Measurements from ENCODE around the gene XRN2.

GRCh38 chr20:21323640-21324039, 20.5 kb downstream of the XRN2 start:
- TF ChIP-seq CTCF (IDR thresholded peaks at IDR 0.05) = no peak
- TF ChIP-seq POLR2A (IDR thresholded peaks at IDR 0.05) = no peak

Data from adrenal gland (tissue), 5 donors.